ENCODE results near the gene TRIM47. TPM values are rescaled to one million over a fixed set of nuclear protein-coding genes. Genes with fewer than 3 reads are reported as not detected.

TRIM47 gene
- total RNA-seq, 1 experiment from 2014 or later: 48.3 TPM

DNA sequence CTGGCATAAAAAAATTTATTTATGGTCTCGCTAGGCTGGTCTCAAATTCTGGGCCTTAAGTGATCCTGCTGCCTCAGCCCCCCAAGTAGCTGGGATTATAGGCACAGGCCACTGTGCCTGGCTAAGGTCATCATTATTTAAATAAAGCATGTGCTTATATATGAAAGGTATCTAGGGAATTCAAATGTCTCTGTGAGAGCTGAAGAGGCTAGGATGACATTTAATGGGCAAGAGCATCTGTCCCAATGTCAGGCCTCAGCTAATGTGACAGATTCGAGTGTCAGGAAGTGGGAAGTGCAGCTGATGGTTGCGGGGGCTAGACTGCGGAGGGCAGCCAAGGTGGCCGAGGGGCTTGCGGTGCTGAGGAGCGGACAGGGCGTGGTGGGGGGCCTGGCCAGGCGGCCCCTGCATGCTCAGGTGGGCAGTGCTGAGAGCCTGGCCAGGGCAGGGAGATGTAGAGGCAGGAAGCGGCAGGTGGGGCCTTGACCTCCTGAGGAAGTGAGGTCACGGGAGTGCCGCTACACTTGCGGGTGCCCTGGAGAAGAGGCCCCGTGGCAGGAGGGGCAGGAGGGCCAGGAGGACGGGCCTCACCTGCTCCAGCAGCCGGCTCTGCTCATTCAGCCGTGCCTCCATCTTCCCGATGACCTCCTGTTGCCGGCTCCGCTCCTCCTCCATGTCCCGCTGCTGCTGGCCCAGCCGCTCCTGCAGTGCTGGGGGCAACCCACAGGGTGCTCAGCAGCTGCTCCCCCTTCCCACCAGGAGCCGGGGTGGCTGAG, 38.9 kb upstream of the TRIM47 start:
- no peaks in the 10 kb centered on the region for H3K4me1 ChIP-seq (replicated peaks; ENCODE audit: insufficient read depth)
- H3K4me3 ChIP-seq: no peak overlapping the region
- no peaks in the 10 kb centered on the region for H4K20me1 ChIP-seq (ENCODE audit: insufficient read depth)
- intact Hi-C loops (cut with micrococcal nuclease; ENCODE audit: unreplicated experiment): no loop called here
- no peak for DNase-seq
- TF ChIP-seq, protein P1, sequence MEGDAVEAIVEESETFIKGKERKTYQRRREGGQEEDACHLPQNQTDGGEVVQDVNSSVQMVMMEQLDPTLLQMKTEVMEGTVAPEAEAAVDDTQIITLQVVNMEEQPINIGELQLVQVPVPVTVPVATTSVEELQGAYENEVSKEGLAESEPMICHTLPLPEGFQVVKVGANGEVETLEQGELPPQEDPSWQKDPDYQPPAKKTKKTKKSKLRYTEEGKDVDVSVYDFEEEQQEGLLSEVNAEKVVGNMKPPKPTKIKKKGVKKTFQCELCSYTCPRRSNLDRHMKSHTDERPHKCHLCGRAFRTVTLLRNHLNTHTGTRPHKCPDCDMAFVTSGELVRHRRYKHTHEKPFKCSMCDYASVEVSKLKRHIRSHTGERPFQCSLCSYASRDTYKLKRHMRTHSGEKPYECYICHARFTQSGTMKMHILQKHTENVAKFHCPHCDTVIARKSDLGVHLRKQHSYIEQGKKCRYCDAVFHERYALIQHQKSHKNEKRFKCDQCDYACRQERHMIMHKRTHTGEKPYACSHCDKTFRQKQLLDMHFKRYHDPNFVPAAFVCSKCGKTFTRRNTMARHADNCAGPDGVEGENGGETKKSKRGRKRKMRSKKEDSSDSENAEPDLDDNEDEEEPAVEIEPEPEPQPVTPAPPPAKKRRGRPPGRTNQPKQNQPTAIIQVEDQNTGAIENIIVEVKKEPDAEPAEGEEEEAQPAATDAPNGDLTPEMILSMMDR (conservative IDR thresholded peaks at IDR 0.05): no peak
- no peak for TF ChIP-seq EZH2 (IDR thresholded peaks at IDR 0.05; ENCODE audit: low read depth)
- H3K9me3 ChIP-seq (ENCODE audit: insufficient read depth, low read depth): no peaks in the 10 kb centered on the region
- ChIA-PET POLR2A (ENCODE audit: unreplicated experiment) (interaction anchor here (0.5 kb wide), 1 partner anchor 239 kb away, joined by 3 read pairs; no protein-coding TSS in a partner anchor), CTCF (no interaction called here)
- H3K27me3 ChIP-seq (ENCODE audit: insufficient read depth, low read depth): no peaks in the 10 kb centered on the region
- no TSS peak for BruUV-seq (replicated peaks)
- no peak overlapping the region for H2AFZ ChIP-seq
- no peaks in the 10 kb centered on the region for H3K36me3 ChIP-seq (ENCODE audit: low read depth)
- no peak overlapping the region for H3K27ac ChIP-seq
- no peaks in the 10 kb centered on the region for H3F3A ChIP-seq (ENCODE audit: insufficient read depth, low read depth)
- H3K79me2 ChIP-seq (ENCODE audit: low read depth): no peaks in the 10 kb centered on the region
- H3K4me2 ChIP-seq: no peak overlapping the region
- H3K9me2 ChIP-seq (ENCODE audit: insufficient read depth): no peaks in the 10 kb centered on the region

DNA sequence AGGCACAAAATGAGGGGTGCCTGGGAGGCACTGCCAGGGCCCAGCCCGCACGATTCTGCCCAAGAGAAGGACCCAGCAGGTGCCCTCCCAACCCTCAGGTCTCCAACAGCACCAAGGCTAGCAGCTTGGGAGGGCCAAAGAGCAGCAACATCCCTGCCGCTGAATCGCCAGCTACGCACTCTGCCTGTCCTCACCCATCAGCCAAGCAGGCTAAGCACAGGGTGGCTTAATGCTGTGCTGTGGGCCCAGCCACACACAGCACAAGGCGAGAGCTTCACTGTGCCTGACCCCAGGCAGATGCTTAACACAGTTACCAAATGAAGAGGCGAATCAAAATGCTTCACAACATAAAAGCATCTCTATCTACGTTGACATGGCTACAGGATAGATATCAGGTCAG, 36.9 kb upstream of the TRIM47 start:
- Histone ChIP-seq H3K4me3 (no peak overlapping the region), H3K36me3 (ENCODE audit: low read depth) (no peaks in the 10 kb centered on the region), H3K79me2 (ENCODE audit: low read depth) (no peaks in the 10 kb centered on the region), H4K20me1 (ENCODE audit: insufficient read depth) (no peaks in the 10 kb centered on the region), H2AFZ (no peak overlapping the region), H3K4me1 (replicated peaks; ENCODE audit: insufficient read depth) (no peaks in the 10 kb centered on the region), H3K27me3 (ENCODE audit: insufficient read depth, low read depth) (no peaks in the 10 kb centered on the region), H3F3A (ENCODE audit: insufficient read depth, low read depth) (no peaks in the 10 kb centered on the region), H3K27ac (no peak overlapping the region), H3K4me2 (no peak overlapping the region), H3K9me2 (ENCODE audit: insufficient read depth) (no peaks in the 10 kb centered on the region), H3K9me3 (ENCODE audit: insufficient read depth, low read depth) (no peaks in the 10 kb centered on the region)
- DNase-seq: no peak
- BruUV-seq (replicated peaks): no TSS peak
- ChIA-PET CTCF (no interaction called here), POLR2A (ENCODE audit: unreplicated experiment) (no interaction called here)
- intact Hi-C loops (cut with micrococcal nuclease; ENCODE audit: unreplicated experiment): no loop called here
- TF ChIP-seq, protein P1 (conservative IDR thresholded peaks at IDR 0.05): no peak
- no peak for TF ChIP-seq EZH2 (IDR thresholded peaks at IDR 0.05; ENCODE audit: low read depth)

DNA sequence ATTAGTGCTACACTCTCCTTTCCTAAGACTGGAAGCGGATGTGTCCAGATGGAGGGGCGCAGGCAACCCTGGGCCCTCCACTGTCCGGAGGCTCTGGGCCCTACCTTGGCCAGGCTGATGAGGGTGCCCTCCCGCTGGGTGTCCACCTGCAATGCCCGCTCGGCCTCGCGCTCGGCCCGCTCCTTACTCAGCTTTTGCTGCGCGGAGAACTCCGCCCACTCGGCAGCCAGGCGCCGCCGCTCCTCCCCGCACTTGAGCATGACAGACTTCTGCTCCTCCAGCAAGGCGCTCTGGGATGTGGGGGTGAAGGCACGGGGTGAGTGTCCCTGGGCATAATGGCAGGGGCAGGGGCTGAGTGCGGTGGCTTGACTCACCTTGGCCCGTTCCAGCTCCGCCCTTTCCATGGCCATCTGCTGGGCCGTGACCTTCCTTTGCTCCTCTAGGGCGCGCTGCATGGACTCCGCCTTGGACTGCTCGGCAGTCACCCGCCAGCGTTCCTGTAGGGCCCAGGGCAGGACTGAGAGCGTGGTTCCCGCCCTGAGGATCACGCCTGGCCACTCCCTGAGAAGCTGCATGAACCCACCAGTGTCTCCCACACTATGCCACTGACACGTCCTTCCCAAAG, 36.4 kb upstream of the TRIM47 start:
- BruUV-seq (replicated peaks): no TSS peak
- ChIA-PET POLR2A (ENCODE audit: unreplicated experiment) (no interaction called here), CTCF (no interaction called here)
- intact Hi-C loops (cut with micrococcal nuclease; ENCODE audit: unreplicated experiment): no loop called here
- Histone ChIP-seq H3K4me1 (replicated peaks; ENCODE audit: insufficient read depth) (no peaks in the 10 kb centered on the region), H3K9me2 (ENCODE audit: insufficient read depth) (no peaks in the 10 kb centered on the region), H4K20me1 (ENCODE audit: insufficient read depth) (no peaks in the 10 kb centered on the region), H3K9me3 (ENCODE audit: insufficient read depth, low read depth) (no peaks in the 10 kb centered on the region), H3F3A (ENCODE audit: insufficient read depth, low read depth) (no peaks in the 10 kb centered on the region), H3K4me3 (no peak overlapping the region), H3K27ac (no peak overlapping the region), H3K27me3 (ENCODE audit: insufficient read depth, low read depth) (no peaks in the 10 kb centered on the region), H3K36me3 (ENCODE audit: low read depth) (no peaks in the 10 kb centered on the region), H2AFZ (no peak overlapping the region), H3K4me2 (no peak overlapping the region), H3K79me2 (ENCODE audit: low read depth) (no peaks in the 10 kb centered on the region)
- no peak for DNase-seq
- TF ChIP-seq EZH2 (IDR thresholded peaks at IDR 0.05; ENCODE audit: low read depth): no peak
- TF ChIP-seq, protein P1 (conservative IDR thresholded peaks at IDR 0.05): no peak
